HCT116 (cell line): ENCODE data around the gene TMC2. TPM values are rescaled to one million over a fixed set of nuclear protein-coding genes. Genes with fewer than 3 reads are reported as not detected.

Experiments used
- ATAC-seq: fragments of 200-7000 bp; cut with Tn5 transposase; 2 replicates; pipeline ENCODE4 v1.9.1; 2020; ENCODE audit warnings: mild to moderate bottlenecking, moderate library complexity
- BruUV-seq: library from RNA; stranded (reverse); fragments of 400-500 nt; replicated peaks from 2 replicates; lab custom pipeline; 2021; lab: Mats Ljungman, UMichigan
- CTCF ChIA-PET: fragments of 300-600 bp; sonication (Branson Sonifier 250); formaldehyde crosslinking; loops from one replicate; lab custom pipeline; 2021; ENCODE audit warnings: antibody characterized with exemption; lab: Charles Lee
- POLR2A ChIA-PET: fragments of 300-600, 350-600 bp; sonication (Branson Sonifier 250); formaldehyde crosslinking; loops from one replicate; lab custom pipeline; 2021; ENCODE audit warnings: antibody characterized with exemption; lab: Charles Lee
- RAD21 ChIA-PET, 2 experiments: fragments of 300-600 bp; sonication (Branson Sonifier 250); formaldehyde crosslinking; loops; one replicate each; lab custom pipeline; 2023; ENCODE audit warnings: low total read pairs in 2 of 2; ENCODE audit not compliant: uncharacterized antibody in 2 of 2, unreplicated experiment in 2 of 2, low non-redundant PET in 1 of 2; lab: Charles Lee
- DNase-seq: peaks from one replicate; pipeline ENCODE4 v3.0.0-alpha.2; 2010; ENCODE audit warnings: low read depth, low spot score
- H2AFZ ChIP-seq: fragments of 200-600 bp; shearing (Covaris generic), sonication (generic); 2 replicates; pipeline ENCODE4 v1.6.1; 2017; ENCODE audit warnings: low read depth, mixed run types, mixed read lengths, antibody characterized with exemption, low read length; ENCODE audit not compliant: poor library complexity, severe bottlenecking
- H3K27ac ChIP-seq: 2 replicates; pipeline ENCODE4 v1.5.1; 2012; ENCODE audit warnings: low read depth, low read length
- H3K27me3 ChIP-seq: fragments of 200-600 bp; sonication (generic); 2 replicates; pipeline ENCODE4 v1.6.1; 2016; ENCODE audit warnings: mixed run types, low read length, mixed read lengths; ENCODE audit not compliant: insufficient read depth
- H3K36me3 ChIP-seq, 2 experiments: fragments of 200-500 bp in 1 of 2; fragments of 200-600 bp in 1 of 2; sonication (Bioruptor generic) in 1 of 2; sonication (generic) in 1 of 2; 2 replicates each; pipeline versions ENCODE4 v1.5.1 to v1.6.1; 2014 to 2016; ENCODE audit warnings: low read length in 2 of 2, inconsistent platforms in 1 of 2, mixed read lengths in 1 of 2, mixed run types in 1 of 2; ENCODE audit not compliant: insufficient read depth in 2 of 2, control insufficient read depth in 1 of 2
- H3K4me1 ChIP-seq, 2 experiments: fragments of 200-600 bp in 1 of 2; sonication (generic) in 1 of 2; 2 replicates each; pipeline versions ENCODE4 v1.5.1 to v1.6.1; 2012 to 2017; ENCODE audit warnings: low read length in 2 of 2, inconsistent platforms in 1 of 2, mild to moderate bottlenecking in 1 of 2, mixed read lengths in 1 of 2, mixed run types in 1 of 2, moderate library complexity in 1 of 2; ENCODE audit not compliant: insufficient read depth in 2 of 2, control insufficient read depth in 1 of 2
- H3K4me2 ChIP-seq: fragments of 200-600 bp; sonication (generic); 2 replicates; pipeline ENCODE4 v1.6.1; 2017; ENCODE audit warnings: mixed run types, low read length, mixed read lengths
- H3K4me3 ChIP-seq, 2 experiments: fragments of 200-600 bp in 1 of 2; sonication (generic) in 1 of 2; replicated peaks in 1 of 2; 2 replicates each; pipeline ENCODE4 v1.5.1; 2011 to 2016; ENCODE audit warnings: low read length in 2 of 2, control low read depth in 1 of 2, low read depth in 1 of 2, mild to moderate bottlenecking in 1 of 2, mixed read lengths in 1 of 2, mixed run types in 1 of 2
- H3K79me2 ChIP-seq: fragments of 200-600 bp; sonication (generic); 2 replicates; pipeline ENCODE4 v1.6.1; 2017; ENCODE audit warnings: mild to moderate bottlenecking, mixed run types, low read length, moderate library complexity, mixed read lengths; ENCODE audit not compliant: insufficient read depth
- H3K9ac ChIP-seq: fragments of 200-600 bp; sonication (generic); 2 replicates; pipeline ENCODE4 v1.6.1; 2016; ENCODE audit warnings: low read length, mixed read lengths
- H3K9me2 ChIP-seq: fragments of 200-600 bp; sonication (generic), shearing (Covaris generic); 2 replicates; pipeline ENCODE4 v1.6.1; 2017; ENCODE audit warnings: mixed run types, mild to moderate bottlenecking, moderate library complexity; ENCODE audit not compliant: insufficient read depth
- H3K9me3 ChIP-seq, 2 experiments: fragments of 200-500 bp in 1 of 2; fragments of 200-600 bp in 1 of 2; sonication (Bioruptor generic) in 1 of 2; sonication (generic) in 1 of 2; 2 replicates each; pipeline ENCODE4 v1.6.1; 2014 to 2017; ENCODE audit warnings: low read length in 2 of 2, mixed read lengths in 2 of 2, inconsistent platforms in 1 of 2, low read depth in 1 of 2, mild to moderate bottlenecking in 1 of 2, mixed run types in 1 of 2, moderate library complexity in 1 of 2; ENCODE audit not compliant: control insufficient read depth in 1 of 2, insufficient read depth in 1 of 2
- H4K20me1 ChIP-seq: fragments of 200-600 bp; sonication (generic), shearing (Covaris generic); 2 replicates; pipeline ENCODE4 v1.6.1; 2017; ENCODE audit warnings: mixed run types, mild to moderate bottlenecking, moderate library complexity; ENCODE audit not compliant: insufficient read depth
- EZH2phosphoT487 ChIP-seq: fragments of 200-600 bp; IDR thresholded peaks from 2 replicates; pipeline ENCODE4 v1.6.1; 2018; ENCODE audit warnings: antibody characterized with exemption, borderline replicate concordance
- FOSL1 ChIP-seq: IDR thresholded peaks from 2 replicates; pipeline ENCODE4 v1.6.1; 2012; ENCODE audit warnings: low read depth
- JUND ChIP-seq: IDR thresholded peaks from 2 replicates; pipeline ENCODE4 v1.6.1; 2012
- POLR2A ChIP-seq: IDR thresholded peaks from 2 replicates; pipeline ENCODE4 v1.7.0; 2011; ENCODE audit warnings: borderline replicate concordance; ENCODE audit not compliant: insufficient read depth, insufficient read length; ENCODE audit errors: extremely low read depth
- RAD21 ChIP-seq: IDR thresholded peaks from 2 replicates; pipeline ENCODE4 v1.6.1; 2012; ENCODE audit warnings: low read depth, mild to moderate bottlenecking
- REST ChIP-seq: IDR thresholded peaks from 2 replicates; pipeline ENCODE4 v1.6.1; 2012; ENCODE audit warnings: low read depth
- SIN3A ChIP-seq: IDR thresholded peaks from 2 replicates; pipeline ENCODE4 v1.6.1; 2012; ENCODE audit warnings: low read depth
- TCF7L2 ChIP-seq: IDR thresholded peaks from 2 replicates; pipeline ENCODE4 v1.7.0; 2011; ENCODE audit warnings: borderline replicate concordance, inconsistent platforms; ENCODE audit not compliant: insufficient read depth, insufficient read length; ENCODE audit errors: extremely low read depth
- intact Hi-C: fragments of 100-400 bp; cut with micrococcal nuclease; formaldehyde crosslinking; loops from 2 replicates; pipeline ENCODE4 v1.10.0; 2022
- total RNA-seq: library from RNA; stranded (reverse); gene quantifications from one replicate; pipeline ENCODE4 v1.2.1, GENCODE V29; 2021; ENCODE audit not compliant: unreplicated experiment
- TF ChIP-seq, protein P1 (sequence below): IDR thresholded peaks from 2 replicates; pipeline ENCODE4 v1.6.1; 2012

Gene TMC2
- total RNA-seq, 1 experiment from 2014 or later = not detected

DNA sequence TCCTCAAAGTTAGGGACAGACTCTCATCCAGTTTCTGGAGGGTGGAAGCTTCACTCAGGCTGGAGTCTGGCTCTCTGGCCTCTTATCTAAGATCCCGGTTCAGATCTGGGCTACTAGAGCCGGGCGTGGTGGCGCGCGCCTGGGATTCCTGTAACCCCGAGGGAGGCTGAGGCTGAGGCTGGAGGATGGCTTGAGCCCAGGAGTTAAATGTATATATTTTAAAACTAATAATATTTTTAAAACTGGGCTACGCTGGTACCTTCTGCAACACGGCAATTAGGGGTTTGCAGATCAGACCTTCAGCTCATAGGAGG is 26.9 kb upstream of the TMC2 start:
- H4K20me1 ChIP-seq = no peaks in the 10 kb centered on the region
- TSS peak; percentile 97 for BruUV-seq
- peak overlapping the region; percentile 59 for H3K27ac ChIP-seq
- H3K4me2 ChIP-seq = peak overlapping the region; percentile 70
- POLR2A ChIA-PET = interaction anchor here (0.7 to 1.0 kb wide), 2 partner anchors 11 to 39 kb away, joined by 3 read pairs; partner anchors contain the start of gene SNRPB
- no peaks in the 10 kb centered on the region for H3K9me3 ChIP-seq
- TF ChIP-seq POLR2A (no peak), FOSL1 (no peak), RAD21 (no peak), EZH2phosphoT487 (no peak), SIN3A (no peak), JUND (no peak), REST (no peak), TCF7L2 (no peak)
- TF ChIP-seq, protein P1, sequence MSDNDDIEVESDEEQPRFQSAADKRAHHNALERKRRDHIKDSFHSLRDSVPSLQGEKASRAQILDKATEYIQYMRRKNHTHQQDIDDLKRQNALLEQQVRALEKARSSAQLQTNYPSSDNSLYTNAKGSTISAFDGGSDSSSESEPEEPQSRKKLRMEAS = no peak
- ATAC-seq = peak; percentile 14; the same call in 1 of the 2 replicates
- no peaks in the 10 kb centered on the region for H3K9me2 ChIP-seq
- H3K4me1 ChIP-seq = peaks cover 5 to 16% of the 10 kb centered on the region in 2 experiments; a peak in 3 of 4 replicates
- no peaks in the 10 kb centered on the region for H3K36me3 ChIP-seq
- intact Hi-C loops = no loop called here
- RAD21 ChIA-PET = no interaction called here
- no peak for DNase-seq
- CTCF ChIA-PET = interaction anchor here (3.4 kb wide), 1 partner anchor 14 kb away, joined by 28 read pairs; no protein-coding TSS in a partner anchor
- H3K79me2 ChIP-seq = peaks cover 18% of the 10 kb centered on the region
- H3K27me3 ChIP-seq = no peaks in the 10 kb centered on the region
- H3K9ac ChIP-seq = peak overlapping the region; percentile 83
- peak overlapping the region; percentile 89 to 94 for H3K4me3 ChIP-seq
- H2AFZ ChIP-seq = peak overlapping the region; percentile 94
